NCI-H2081 treated with DMSO at 0.1 percent for 48 hours (cell line): ENCODE results near the gene ABLIM2.

ENCODE experiments used
- DNase-seq: peaks from one replicate; lab custom pipeline; 2025; lab: John Stamatoyannopoulos, UW

Gene ABLIM2

GRCh38 chr4:8192748-8193738 is 34.4 kb upstream of the ABLIM2 start:
- DNase-seq: peak; percentile 57

- no peak for DNase-seq
Measured at GRCh38 chr4:8191136-8191747, 32.6 kb upstream of the ABLIM2 start.

GRCh38 chr4:8189551-8190466 is 31.2 kb upstream of the ABLIM2 start:
- no peak for DNase-seq

- DNase-seq: no peak
Measured at GRCh38 chr4:8188743-8189550, 30.3 kb upstream of the ABLIM2 start.

- no peak for DNase-seq
Measured at GRCh38 chr4:8188085-8188484, 29.5 kb upstream of the ABLIM2 start.

GRCh38 chr4:8185930-8186329 is 27.3 kb upstream of the ABLIM2 start:
- DNase-seq: no peak

GRCh38 chr4:8185295-8185694 is 26.7 kb upstream of the ABLIM2 start:
- no peak for DNase-seq

- DNase-seq: no peak
Measured at GRCh38 chr4:8184061-8184460, 25.4 kb upstream of the ABLIM2 start.

- DNase-seq: no peak
Measured at GRCh38 chr4:8182858-8183725, 24.5 kb upstream of the ABLIM2 start.

GRCh38 chr4:8182294-8182693 is 23.7 kb upstream of the ABLIM2 start:
- DNase-seq: no peak

- DNase-seq: no peak
Measured at GRCh38 chr4:8181844-8182243, 23.2 kb upstream of the ABLIM2 start.

GRCh38 chr4:8181119-8181518 is 22.5 kb upstream of the ABLIM2 start:
- no peak for DNase-seq

GRCh38 chr4:8180310-8181093 is 21.9 kb upstream of the ABLIM2 start:
- DNase-seq: no peak

- no peak for DNase-seq
Measured at GRCh38 chr4:8179771-8180170, 21.2 kb upstream of the ABLIM2 start.

- no peak for DNase-seq
Measured at GRCh38 chr4:8179074-8179473, 20.5 kb upstream of the ABLIM2 start.

- DNase-seq: no peak
Measured at GRCh38 chr4:8177956-8178355, 19.3 kb upstream of the ABLIM2 start.

GRCh38 chr4:8177552-8177951 is 18.9 kb upstream of the ABLIM2 start:
- DNase-seq: no peak

GRCh38 chr4:8176547-8177399 is 18.2 kb upstream of the ABLIM2 start:
- peak; percentile 44 for DNase-seq

GRCh38 chr4:8175686-8176085 is 17.1 kb upstream of the ABLIM2 start:
- DNase-seq: no peak
